Endometrial microvascular endothelial cells (primary cell): ENCODE measurements around the gene AP1S2. TPM values are rescaled to one million over a fixed set of nuclear protein-coding genes. Genes with fewer than 3 reads are reported as not detected.
"Not testable (repeated sequence)": the region's sequence is repeated elsewhere in the genome, so short reads cannot be mapped to it uniquely, and the experiment has no call there.

Experiments used
- in situ Hi-C: cut with HindIII; loops from 2 replicates; pipeline ENCODE4 v1.10.0; 2017; ENCODE audit warnings: low sequenced_read_pairs, low pct_unique_long_range_greater_than_20kb; ENCODE audit errors: inconsistent ontology term
- total RNA-seq: library from RNA; depleted of rRNA; stranded (reverse); fragments of >200 nt; gene quantifications from one replicate; pipeline ENCODE4 v1.2.3, GENCODE V29; 2015; ENCODE audit errors: inconsistent ontology term

The AP1S2 gene
- total RNA-seq = 83.6 TPM

DNA sequence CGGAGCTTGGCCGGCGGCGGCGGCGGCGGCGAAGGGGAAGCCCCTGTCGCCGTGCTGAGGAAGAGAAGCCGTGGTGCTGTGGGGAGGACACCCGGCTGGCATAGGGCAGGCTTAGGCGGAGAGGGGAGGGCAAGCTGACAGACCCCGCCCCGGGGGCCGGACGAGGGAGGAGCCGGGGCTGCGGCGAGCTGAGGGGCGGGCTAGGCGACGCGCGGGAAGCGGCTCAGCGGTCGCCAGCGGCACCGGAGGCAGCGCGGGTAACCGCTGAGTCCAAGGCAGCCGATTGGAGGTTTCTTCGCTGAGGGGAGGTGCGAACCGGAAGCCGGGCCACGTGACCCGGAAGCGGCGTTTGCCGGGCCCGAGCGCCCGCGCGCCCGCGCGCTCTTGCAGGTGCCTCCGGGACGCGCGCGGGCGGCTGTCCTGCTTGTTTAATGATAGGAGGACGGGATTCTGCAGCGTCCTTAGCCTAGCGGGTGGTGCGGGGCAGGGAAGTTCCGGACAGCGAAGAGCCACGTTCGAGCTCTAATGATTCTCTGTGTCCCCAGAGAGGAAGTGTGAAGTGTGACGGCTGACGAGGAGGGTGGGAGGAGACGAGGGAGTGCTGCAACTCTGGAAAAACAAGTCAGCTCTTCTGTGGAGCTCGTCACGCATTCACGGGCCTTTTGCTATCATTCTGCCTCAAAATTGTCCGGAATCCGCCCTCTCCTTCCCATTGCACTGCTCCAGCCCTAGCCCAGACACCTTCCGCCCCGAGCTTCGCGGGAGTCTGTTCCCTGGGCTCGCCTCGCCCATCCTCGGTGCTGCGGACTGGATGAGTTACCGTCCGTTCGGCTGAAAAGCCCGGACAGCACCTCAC, at the start of gene AP1S2:
Gene AP1S2, minus strand, starts transcription at position 102 of the 856 bp plus-strand sequence. CDS start 2,289 bp downstream, outside the sequence.
- in situ Hi-C loops = no loop called here

DNA sequence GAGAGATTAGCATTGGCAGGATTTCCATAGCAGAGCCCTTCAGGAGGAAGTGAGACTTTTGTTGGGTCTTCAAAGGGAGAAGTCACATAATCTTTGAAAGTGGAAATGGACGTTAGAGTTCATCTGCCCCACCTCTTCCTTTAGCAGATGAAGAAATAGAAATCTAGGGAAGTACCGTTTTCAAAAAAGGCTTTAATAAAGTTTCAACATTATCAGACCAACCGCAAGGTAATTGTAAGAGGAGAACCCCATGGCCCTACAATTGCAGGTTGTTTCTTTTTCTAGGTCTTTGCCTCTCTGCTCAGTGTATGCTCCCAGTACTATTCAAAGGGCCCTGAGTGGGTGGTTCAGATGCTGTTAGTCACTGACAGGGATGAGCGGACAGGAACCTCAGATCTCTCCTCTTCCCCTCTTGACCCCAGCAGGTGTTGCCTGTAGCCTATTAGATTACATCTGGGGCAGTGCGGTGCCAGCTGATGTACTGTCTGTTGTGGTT, 48.6 kb upstream of the AP1S2 start:
- in situ Hi-C loops = no loop called here

DNA sequence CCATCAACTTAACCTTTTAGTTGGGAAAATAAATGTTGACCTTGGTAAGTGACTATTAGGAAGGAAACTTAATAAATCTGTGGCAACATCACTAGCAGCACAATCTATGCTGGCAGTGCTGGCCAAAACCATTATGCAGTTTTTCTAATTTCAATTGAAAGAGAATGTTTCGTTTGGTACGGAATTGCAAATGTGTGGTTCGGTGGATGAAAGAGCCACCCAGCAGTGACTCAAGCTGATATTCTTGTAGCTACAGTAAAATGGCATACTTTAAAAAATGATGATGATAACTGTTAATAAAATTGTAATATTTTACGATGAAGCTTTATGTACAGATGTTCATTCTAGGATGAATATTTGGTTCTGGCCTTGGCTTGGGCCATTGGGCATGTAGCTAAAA, 40.7 kb upstream of the AP1S2 start:
- in situ Hi-C loops = no loop called here

DNA sequence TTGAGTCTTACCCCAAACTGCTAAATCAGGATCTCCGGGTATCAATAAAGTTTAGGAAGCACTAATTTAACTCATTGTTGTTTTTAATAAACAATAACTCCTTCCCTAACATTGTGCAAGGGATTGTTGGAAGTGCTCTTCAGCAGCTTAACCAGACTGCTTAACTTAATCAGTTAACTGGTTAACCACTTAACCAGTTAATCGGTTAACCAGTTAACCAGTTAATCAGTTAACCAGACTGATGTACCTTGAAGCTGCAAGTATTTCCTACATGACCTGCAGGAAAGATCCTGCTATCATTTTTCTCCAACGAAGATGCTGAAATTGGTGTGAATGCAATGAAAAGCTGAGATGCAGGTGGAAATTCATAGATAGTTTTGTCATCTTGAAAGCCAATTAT, 40.1 kb upstream of the AP1S2 start:
- in situ Hi-C loops = no loop called here

DNA sequence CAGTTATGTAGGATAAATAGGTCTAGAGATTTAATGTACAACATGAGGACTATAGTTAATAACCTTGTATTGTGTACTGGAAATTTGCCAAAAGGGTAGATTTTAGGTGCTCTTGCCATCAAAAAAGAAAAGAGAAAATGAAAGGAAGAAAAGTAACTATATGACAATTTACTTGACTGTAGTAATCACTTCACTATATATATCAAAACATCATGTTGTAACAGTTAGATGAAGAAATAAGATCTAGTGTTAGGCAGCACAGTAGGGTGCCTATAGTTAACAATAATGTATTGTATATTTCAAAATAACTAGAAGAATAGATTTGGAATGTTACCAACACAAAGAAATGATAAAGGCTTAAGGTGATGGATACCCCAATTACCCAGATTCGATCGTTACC, 35.9 kb upstream of the AP1S2 start:
- in situ Hi-C loops = no loop called here

DNA sequence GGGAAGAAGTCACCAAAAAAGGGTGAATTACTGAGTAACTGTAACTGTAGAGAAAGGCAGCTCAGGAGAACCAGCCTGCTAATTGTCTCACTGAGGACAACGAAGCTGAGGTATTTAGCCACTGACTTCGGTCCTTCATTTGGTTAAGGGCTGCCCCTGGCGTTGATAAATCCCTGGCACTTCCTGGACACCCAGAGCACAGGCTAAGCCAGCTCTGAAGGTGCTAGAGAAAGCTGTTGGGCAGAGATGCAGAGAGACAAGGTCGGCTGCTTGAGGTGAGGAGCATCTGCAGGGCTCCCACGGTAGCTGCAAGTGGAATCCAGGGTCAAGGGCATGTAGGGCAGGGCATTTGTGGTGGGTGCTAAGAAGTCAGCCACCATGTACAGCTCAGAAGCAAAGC, 33.4 kb upstream of the AP1S2 start:
- in situ Hi-C loops = no loop called here

DNA sequence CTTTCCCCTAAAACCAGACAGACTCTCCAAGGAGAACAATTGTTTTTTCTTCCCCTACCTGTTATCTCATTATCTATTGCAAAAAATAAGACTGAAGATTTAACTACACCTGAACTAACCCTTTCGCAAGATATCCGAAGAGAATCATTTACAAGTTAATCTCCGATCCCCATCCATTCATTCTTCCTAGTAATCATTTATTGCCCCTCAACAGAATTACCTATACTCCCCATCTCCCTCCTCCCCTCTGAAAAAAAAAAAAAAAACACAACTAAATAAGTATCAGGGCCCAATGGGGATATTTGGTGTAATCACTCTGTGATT, 28.9 kb upstream of the AP1S2 start:
- in situ Hi-C loops = no loop called here

DNA sequence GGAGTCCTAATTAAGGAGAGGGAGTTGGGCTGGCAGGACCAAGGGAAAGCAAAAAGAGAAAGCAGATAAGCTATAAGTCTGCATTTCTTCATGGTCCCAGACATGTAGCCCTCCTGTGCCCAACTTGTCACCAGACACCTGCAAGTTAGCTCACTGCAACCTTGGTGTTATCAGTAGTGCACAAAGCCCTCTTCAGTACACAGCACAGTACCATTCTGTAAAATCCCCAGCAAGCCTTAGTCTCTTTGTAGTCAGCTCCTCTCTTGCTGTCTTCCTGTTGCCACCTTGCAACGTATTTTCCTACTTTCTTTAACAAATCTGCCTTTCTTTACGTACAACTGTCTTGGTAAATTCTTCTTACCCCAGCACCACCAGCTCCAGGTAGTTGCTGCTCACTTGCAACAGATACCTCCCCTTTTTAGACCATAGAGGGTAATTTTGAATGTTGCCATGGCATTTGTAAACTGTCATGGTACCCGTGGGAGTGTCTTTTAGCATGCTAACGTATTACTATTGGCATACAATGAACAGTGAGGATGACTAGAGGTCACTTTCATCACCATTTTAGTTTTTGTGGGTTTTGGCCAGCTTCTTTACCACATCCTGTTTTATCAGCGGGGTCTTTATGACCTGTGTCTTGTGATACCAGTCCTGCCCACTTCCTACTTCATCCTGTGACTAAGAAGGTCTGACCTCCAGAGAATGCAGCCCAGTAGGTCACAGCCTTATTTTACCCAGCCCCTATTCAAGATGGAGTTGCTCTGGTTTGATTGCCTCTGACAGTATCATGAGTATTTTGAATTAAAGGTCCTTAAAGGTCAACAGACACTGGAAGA, 28.3 kb upstream of the AP1S2 start:
- in situ Hi-C loops = no loop called here

DNA sequence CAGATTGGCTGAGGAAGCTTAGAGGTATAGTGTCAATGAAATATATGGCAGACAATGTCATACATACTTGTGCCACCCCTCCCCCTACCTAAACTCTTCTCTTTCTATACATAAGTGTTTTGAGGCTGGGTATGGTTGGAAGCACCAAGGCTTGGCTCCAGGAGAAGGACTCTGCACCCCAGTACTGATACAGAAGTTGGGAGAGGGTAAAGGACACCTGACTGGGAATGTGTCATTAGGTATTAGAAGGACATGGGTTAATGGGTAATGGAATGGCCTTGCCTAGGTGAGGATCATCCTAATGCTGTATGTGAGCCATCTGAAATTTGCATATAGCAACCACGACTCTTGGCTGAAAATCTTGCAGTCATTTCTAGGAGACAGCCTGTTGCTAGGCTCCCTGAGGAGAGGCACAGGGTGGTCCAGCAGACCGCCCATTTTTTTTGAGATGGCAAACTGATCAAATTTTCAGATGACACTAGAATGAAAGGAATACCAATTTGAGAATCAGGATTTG, 26.8 kb upstream of the AP1S2 start:
- in situ Hi-C loops = no loop called here

DNA sequence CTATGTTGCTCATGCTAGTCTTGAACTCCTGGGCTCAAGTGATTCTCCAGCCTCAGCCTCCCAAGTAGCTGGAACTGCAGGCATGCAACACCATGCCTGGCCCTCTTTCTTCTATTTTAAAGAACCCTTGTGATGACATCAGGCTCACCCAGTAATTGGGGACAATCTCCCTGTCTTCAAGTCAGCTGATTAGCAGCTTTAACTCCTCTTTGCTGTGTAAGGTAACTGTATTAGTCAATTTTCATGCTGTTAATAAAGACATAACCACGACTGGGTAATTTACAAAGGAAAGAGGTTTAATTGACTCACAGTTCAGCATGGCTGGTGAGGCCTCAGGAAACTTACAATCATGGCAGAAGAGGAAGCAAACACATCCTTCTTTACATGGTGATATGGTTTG, 23.3 kb upstream of the AP1S2 start:
- in situ Hi-C loops = not testable (repeated sequence)

DNA sequence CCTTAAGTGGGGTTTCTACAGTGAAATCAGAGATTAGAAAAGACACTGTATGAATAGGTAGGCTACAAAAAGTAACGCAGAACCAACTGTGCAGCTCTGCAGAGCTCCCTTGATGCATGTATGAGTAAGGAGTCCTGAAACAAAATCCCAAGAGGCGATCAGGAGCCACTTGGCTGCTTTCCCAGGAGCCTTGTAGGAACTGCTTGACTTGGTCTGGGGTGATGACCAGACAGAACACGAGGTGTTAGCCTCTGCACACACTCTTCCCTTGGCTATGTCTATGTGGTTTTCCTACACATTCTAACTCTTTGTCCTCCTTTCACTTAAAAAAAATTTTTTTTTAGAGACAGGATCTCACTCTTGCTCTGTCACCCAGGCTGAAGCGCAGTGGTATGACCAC, 22.8 kb upstream of the AP1S2 start:
- in situ Hi-C loops = no loop called here

DNA sequence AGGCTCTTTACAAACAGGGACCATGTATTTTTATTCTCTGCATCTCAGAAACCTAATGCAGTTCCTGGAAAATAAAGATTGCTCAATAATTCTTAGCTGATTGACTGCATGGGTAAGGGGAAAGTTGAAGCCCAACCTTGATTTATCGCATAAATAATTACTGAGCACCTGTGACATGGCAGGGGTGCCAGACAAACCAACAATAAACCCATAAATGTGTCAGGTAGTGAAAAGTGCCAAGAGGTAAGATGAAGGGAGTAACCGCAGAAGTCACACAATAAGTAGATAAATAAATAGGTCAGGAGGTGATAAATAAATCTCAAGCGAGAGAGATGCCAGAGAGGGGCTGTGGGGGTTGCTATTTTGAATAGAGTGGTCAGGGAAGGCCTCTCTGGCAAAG, 20.1 kb upstream of the AP1S2 start:
- in situ Hi-C loops = no loop called here

DNA sequence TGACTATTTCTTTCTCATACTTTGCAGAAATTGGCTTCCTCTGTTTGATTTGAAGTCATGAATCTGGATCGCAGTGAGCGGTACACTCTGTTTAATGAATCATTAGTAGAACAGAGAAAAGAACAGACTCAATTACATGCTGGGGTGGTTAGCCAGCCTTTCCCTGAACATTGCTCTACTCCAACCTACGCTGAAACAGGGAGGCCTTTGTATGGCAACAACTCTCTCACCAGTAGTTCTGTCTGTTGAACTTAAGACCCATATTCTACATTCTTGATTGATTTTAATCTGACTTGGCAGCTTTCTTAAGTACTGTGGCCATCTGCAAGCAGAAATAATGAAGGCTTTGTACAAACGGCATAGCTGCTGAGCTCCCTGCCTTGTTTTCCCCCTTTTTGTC, 19.0 kb upstream of the AP1S2 start:
- in situ Hi-C loops = no loop called here

DNA sequence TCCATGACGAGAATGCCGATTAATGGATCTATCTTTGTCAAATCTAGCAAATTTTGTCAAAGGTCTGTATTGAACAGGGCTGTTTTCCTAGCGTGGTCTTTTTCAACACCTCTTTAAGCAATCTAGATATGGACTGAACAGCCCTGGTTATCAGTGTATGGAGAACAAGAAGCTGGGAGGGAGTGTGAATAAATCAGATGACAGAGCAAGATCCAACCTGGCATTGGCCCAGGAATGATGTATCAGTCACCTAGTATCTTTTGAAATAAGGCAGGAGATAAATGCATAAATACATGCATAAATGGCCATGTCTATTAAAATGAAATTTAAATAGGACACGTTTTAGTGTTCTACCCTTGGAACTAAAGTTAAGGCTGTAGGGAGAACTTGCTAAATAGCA, 15.7 kb upstream of the AP1S2 start:
- in situ Hi-C loops = no loop called here

DNA sequence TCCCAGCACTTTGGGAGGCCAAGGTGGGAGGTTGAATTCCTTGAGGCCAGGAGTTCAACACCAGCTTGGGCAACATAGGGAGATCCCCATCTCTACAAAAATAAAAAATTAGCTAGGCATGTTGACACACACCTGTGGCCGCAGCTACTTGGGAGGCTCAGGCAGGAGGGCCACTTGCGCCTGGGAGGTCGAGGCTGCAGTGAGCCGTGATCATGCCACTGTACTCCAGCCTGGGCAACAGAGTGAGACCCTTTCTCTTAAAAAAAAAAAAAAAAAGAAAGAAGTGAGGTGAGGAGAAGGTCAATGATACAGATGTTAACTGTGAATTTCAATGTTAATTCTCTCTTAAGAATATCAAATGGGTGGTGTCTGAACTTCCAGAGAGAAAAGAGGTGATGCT, 15.1 kb upstream of the AP1S2 start:
- in situ Hi-C loops = no loop called here

DNA sequence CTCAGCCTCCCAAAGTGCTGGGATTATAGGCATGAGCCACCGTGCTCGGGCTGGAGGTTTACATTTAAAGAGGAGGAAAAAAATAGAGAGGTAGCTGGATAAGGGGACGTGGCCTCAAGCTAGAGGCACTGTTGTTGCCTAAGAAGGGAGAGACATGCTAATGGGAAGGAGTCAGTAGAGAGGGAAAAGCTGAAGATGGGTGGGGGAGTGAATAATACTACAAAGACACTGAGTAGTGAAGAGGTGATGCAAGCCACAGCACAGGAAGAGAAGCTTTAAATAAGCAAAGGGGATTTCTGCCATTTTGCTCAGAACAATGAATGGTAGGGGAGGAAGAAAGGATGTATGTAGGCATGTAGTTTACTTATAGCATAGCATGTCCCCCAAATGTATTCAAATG, 11.5 kb upstream of the AP1S2 start:
- in situ Hi-C loops = no loop called here

DNA sequence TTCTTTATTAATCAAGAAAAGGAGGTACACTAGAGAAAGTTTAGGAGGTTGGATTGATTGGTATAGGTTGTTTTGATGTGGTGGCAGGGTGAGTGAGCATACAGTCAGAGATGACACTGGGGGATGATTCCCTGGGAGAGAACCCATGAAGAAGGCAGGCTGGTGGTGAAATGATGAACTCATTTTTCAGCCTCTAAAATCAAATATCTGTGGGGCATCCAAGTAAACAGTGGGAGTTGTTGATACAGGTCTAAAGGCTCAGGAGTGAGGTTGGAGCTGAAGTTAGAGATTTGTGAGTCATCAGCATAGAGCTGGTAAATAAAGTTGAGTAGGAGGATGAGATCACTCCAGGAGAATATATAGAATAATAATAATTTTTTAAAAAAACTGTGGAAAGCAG, 10.0 kb upstream of the AP1S2 start:
- in situ Hi-C loops = no loop called here

DNA sequence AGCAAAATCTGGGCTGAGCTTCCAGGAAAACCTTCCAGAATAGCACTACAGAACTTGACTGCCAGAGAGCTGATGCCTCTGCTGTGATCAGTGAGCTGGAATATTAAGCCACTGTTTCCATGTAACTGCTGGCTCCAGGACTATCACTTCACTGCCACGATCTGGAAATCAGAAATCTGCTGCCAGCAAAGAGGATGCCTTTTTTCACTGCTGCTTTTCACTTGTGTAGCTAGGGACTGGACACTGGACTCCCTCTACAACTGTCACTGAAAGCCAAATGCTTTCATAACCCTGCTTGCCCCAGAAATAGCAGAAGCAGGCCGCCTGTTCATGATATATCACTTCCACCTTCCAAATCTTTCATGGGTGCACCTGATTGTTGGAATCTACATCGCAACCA, 9.4 kb upstream of the AP1S2 start:
- in situ Hi-C loops = no loop called here

DNA sequence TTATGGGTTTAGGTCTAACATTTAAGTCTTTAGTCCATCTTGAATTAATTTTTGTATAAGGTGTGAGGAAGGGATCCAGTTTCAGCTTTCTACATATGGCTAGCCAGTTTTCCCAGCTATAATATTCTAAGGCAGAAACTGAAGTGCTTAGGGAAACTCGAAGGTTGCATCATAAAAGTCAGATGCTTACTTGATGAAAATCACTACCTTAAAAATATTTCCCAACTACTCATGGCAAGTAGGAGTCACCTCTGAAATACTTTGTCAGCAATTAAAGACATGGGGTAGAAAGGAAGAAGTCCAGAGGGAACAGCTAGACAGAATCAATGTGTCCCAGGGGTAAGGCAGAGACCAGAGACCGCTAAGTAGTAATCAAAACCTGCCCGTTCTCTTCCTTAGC, 6.3 kb upstream of the AP1S2 start:
- in situ Hi-C loops = no loop called here

DNA sequence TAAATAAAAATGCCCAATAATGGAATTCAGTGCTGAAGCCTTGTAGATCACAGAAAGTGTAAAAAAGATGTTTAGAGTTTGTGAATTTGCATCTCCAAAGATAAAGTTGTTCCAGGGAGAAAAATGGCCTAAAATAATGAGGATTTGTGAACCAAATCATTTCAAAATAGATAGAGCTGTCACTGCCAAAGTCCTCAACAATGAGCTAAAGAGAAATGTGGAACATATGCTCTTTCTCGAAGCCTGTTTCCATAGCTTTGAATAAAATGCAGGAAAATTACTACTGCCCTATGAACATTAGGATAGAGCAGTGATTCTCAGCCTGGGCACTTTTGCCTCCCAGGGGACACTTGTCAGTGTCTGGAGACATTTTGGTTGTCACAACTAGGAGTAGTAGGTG, 3.4 kb upstream of the AP1S2 start:
- in situ Hi-C loops = no loop called here
